Right renal pelvis (tissue), 4 donors: ENCODE measurements around the gene MIEF2. TPM values are rescaled to one million over a fixed set of nuclear protein-coding genes. Genes with fewer than 3 reads are reported as not detected.

Experiments
- DNase-seq, 4 donors: peaks; one replicate each; pipeline ENCODE4 v3.0.0-alpha.2; 2013; ENCODE audit warnings: low read depth in 4 of 4, low spot score in 3 of 4, missing footprints in 1 of 4
- polyA plus RNA-seq, 4 donors: library from polyadenylated mRNA; unstranded; fragments of 120-200 nt; gene quantifications; one replicate each; pipeline ENCODE4 v1.2.1, GENCODE V29; 2013; ENCODE audit not compliant: insufficient read length in 4 of 4

The MIEF2 gene
- polyA plus RNA-seq, 4 donors: 13.9 to 20.4 (median 16.0) TPM

- no peak for DNase-seq
Measured at GRCh38 chr17:18233803-18234518, 26.5 kb upstream of the MIEF2 start.

GRCh38 chr17:18234853-18235380 lies 25.5 kb upstream of the MIEF2 start:
- no peak for DNase-seq

GRCh38 chr17:18235743-18236256 lies 24.7 kb upstream of the MIEF2 start:
- DNase-seq: no peak

- DNase-seq: no peak
Measured at GRCh38 chr17:18236494-18236893, 24.0 kb upstream of the MIEF2 start.

GRCh38 chr17:18237461-18237860 lies 23.0 kb upstream of the MIEF2 start:
- no peak for DNase-seq

- DNase-seq: no peak
Measured at GRCh38 chr17:18238299-18238698, 22.2 kb upstream of the MIEF2 start.

- DNase-seq: no peak
Measured at GRCh38 chr17:18240449-18240848, 20.0 kb upstream of the MIEF2 start.

GRCh38 chr17:18241229-18241871 lies 19.1 kb upstream of the MIEF2 start:
- no peak for DNase-seq

GRCh38 chr17:18245038-18245776 lies 15.3 kb upstream of the MIEF2 start:
- no peak for DNase-seq

- DNase-seq: no peak
Measured at GRCh38 chr17:18246109-18246725, 14.2 kb upstream of the MIEF2 start.

GRCh38 chr17:18246880-18247612 lies 13.4 kb upstream of the MIEF2 start:
- peak in 1 of 4 donors; percentile 39 for DNase-seq

GRCh38 chr17:18247613-18248001 lies 12.9 kb upstream of the MIEF2 start:
- DNase-seq: no peak

GRCh38 chr17:18248300-18248731 lies 12.1 kb upstream of the MIEF2 start:
- DNase-seq: peak in 1 of 4 donors; percentile 59

GRCh38 chr17:18248811-18249210 lies 11.7 kb upstream of the MIEF2 start:
- DNase-seq: no peak

GRCh38 chr17:18250259-18250658 lies 10.2 kb upstream of the MIEF2 start:
- no peak for DNase-seq

GRCh38 chr17:18250708-18251107 lies 9.8 kb upstream of the MIEF2 start:
- DNase-seq: no peak

GRCh38 chr17:18251204-18251603 lies 9.3 kb upstream of the MIEF2 start:
- DNase-seq: no peak

GRCh38 chr17:18252160-18252559 lies 8.3 kb upstream of the MIEF2 start:
- no peak for DNase-seq

GRCh38 chr17:18253187-18253884 lies 7.1 kb upstream of the MIEF2 start:
- no peak for DNase-seq
